Esophagus (tissue), 2 donors: Measurements from ENCODE around the gene DDX51. TPM values are rescaled to one million over a fixed set of nuclear protein-coding genes. Genes with fewer than 3 reads are reported as not detected.
A peak's percentile ranks its signal among the peaks of the same experiment; 100 is the strongest.

Experiments
- H3K27ac ChIP-seq, 2 donors: one replicate each; pipeline ENCODE4 v1.5.1; 2013; ENCODE audit warnings: low read depth in 2 of 2, mild to moderate bottlenecking in 2 of 2, inconsistent platforms in 1 of 2, low read length in 1 of 2, moderate library complexity in 1 of 2
- H3K27me3 ChIP-seq, 2 donors: one replicate each; pipeline ENCODE4 v1.6.1; 2013; ENCODE audit warnings: low read length in 2 of 2, control low read depth in 1 of 2, mild to moderate bottlenecking in 1 of 2; ENCODE audit not compliant: insufficient read depth in 2 of 2, control insufficient read depth in 1 of 2
- H3K36me3 ChIP-seq, 2 donors: one replicate each; pipeline ENCODE4 v1.6.1; 2013; ENCODE audit warnings: low read length in 1 of 2; ENCODE audit not compliant: control insufficient read depth in 2 of 2, insufficient read depth in 2 of 2
- H3K4me1 ChIP-seq, 2 donors: one replicate each; pipeline ENCODE4 v1.6.1; 2013; ENCODE audit warnings: low read length in 1 of 2; ENCODE audit not compliant: control insufficient read depth in 2 of 2, insufficient read depth in 2 of 2
- H3K4me3 ChIP-seq, 2 donors: one replicate each; pipeline ENCODE4 v1.5.1; 2013; ENCODE audit warnings: low read length in 2 of 2, mild to moderate bottlenecking in 2 of 2, low read depth in 1 of 2, moderate library complexity in 1 of 2
- H3K9me3 ChIP-seq, 2 donors: one replicate each; pipeline ENCODE4 v1.6.1; 2013; ENCODE audit warnings: mild to moderate bottlenecking in 2 of 2, low read depth in 1 of 2, low read length in 1 of 2, moderate library complexity in 1 of 2; ENCODE audit not compliant: control insufficient read depth in 2 of 2, insufficient read depth in 1 of 2
- WGBS, 2 donors: extraction: QIAGEN DNeasy Blood & Tissue Kit; methylation state at CpG; one replicate each; pipeline ENCODE4 v1.1.7; 2013; 5-methylcytosine and 5-hydroxymethylcytosine counted together
- polyA plus RNA-seq, 2 donors: library from polyadenylated mRNA; stranded (reverse); fragments of 200-250 nt; gene quantifications; one replicate each; pipeline ENCODE4 v1.2.3, GENCODE V29; 2013
- donor health status: healthy with polysubstance abuse.
- donor health status: Bipolar disorder and iron deficiency.

The DDX51 gene
- polyA plus RNA-seq, 2 donors: 12.3 to 20.4 TPM

DNA sequence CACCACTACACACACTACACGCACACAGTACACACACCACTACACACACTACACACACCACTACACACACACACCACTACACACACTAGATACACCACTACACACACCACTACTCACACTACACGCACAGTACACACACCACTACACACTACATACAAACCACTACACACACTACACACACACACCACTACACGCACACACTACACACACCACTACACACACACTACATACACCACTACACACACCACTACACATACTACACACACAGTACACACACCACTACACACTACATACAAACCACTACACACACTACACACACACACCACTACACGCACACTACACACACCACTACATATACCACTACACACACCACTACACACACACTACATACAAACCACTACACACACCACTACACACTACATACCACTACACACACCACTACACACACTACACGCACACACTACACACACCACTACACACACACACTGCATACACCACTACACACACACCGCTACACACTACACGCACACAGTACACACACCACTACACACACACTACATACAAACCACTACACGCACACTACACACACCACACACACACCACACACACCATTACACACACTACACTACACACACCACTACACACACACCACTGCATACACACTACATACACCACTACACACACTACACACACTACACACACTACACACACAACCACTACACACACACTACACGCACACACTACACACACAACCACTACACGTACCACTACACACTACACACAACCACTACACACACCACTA lies 11.9 kb upstream of the DDX51 start:
- Histone ChIP-seq H3K27ac (no peak overlapping the region), H3K4me3 (no peak overlapping the region), H3K4me1 (peaks cover 0 to 9% of the 10 kb centered on the region in 2 donors), H3K27me3 (no peaks in the 10 kb centered on the region), H3K36me3 (peaks cover 4 to 34% of the 10 kb centered on the region in 2 donors), H3K9me3 (peaks cover 0 to 15% of the 10 kb centered on the region in 2 donors)
- WGBS, 2 donors: 98% methylated on average over 10 of the region's 10 CpGs

DNA sequence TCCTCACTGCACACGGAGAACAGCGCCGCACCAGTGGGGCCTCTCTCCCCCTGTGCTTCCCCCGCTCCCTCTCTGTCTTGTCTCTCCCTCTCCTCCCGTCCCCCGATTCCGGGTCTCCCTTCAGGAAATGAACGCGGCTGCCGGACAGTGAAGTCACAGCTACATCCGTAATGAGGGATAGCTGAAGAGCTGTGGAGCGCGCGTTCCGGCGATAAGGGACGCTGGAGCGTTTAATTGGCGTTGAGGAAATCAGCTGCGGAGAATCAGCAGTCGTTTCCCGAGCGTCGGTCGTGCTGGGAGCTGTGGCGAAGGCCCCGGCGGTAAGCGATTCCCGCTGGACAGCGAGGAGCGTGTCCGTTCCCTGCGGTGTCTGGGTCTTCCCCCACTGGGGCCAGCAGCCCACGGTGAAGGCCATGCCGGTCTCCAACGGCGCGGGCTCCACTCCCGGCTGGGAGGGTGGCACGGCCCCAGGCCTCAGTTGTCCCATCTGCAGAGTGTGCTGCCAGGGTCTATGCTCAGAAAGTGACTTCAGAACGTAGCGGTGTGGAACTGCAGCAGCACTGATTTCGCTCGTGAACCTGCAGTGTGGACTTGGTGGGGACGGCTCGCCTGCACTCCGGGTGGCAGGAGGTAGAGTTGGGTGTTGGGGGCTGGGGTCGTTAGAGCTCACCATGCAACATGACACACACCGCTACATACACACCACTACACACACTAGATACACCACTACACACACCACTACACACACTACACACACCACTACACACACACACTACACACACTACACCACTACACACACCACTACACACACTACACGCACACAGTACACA lies 11.0 kb upstream of the DDX51 start:
- peaks cover 0 to 9% of the 10 kb centered on the region in 2 donors for H3K4me1 ChIP-seq
- 84 to 85% methylated on average over 46 to 51 of the region's 51 CpGs for WGBS, 2 donors
- no peak overlapping the region for H3K4me3 ChIP-seq
- peaks cover 8 to 37% of the 10 kb centered on the region in 2 donors for H3K36me3 ChIP-seq
- no peaks in the 10 kb centered on the region for H3K27me3 ChIP-seq
- H3K27ac ChIP-seq: no peak overlapping the region
- peaks cover 0 to 15% of the 10 kb centered on the region in 2 donors for H3K9me3 ChIP-seq

DNA sequence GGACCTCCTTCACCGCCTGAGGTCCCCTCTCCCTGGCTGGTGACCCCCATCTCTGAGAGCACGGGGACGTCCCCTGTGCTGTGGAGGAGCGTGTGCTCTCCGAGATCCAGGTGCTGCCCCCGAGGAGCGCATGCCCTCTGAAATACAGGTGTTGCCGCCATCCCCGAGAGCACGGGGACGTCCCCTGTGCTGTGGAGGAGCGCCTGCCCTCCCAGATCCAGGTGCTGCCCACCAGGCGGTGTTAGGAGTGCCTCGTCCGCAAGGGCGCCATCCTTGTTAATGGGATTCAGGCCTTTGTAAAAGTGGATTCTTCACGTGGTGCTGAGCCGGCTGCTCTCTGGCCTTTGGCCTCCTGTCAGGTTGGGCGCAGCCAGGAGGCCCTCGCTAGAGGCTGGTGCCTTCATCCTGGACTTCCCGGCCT lies 10.2 kb upstream of the DDX51 start:
- Histone ChIP-seq H3K36me3 (peaks cover 8 to 37% of the 10 kb centered on the region in 2 donors), H3K27ac (no peak overlapping the region), H3K9me3 (peaks cover 0 to 15% of the 10 kb centered on the region in 2 donors), H3K4me3 (no peak overlapping the region), H3K4me1 (peaks cover 0 to 9% of the 10 kb centered on the region in 2 donors), H3K27me3 (no peaks in the 10 kb centered on the region)
- WGBS, 2 donors: 62 to 63% methylated on average over 21 of the region's 21 CpGs

DNA sequence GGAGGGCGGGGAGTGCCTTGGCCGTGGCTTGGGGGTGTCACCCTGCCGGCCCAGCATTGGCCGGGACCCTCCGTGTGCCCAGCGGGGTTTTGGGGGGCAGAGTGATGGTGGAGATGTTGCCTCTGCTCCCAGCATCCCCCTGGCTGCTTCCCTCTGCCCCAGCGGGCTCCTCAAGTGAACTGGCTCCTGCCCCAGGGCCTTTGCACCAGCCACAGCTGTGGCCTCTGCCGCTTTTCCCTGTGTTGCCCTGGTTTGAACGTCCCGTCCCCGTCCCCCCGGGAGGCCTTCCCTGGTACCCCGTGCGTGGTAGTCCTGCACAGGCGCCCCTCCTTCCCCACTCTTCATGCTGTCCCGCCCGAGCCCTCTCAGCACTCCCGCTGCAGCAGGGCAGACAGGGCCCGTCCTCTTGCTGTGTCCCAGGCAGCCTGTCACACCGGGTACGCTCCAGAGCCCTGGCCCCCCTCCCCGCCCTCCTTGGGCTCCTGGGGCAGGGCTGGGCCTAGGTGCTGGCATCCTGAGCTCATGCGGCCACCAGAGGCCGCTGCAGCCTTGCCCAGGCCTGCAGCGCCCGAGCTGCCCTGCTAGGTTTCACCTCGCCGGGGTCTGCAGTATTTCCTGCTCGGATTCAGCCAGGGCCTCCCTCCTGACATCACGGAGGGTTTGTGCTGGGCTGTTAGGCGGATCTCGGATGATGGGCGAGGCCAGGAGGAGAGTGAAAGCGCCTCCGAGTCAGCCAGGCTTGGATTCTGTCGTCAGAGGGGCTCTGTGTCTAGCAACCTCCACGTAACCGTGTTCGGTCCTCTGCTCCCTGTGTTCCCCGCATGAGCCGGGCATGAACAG lies 9.6 kb upstream of the DDX51 start:
- 32% methylated on average over 38 to 41 of the region's 41 CpGs for WGBS, 2 donors
- Histone ChIP-seq H3K4me3 (peak overlapping the region in 1 of 2 donors; percentile 17), H3K27ac (no peak overlapping the region), H3K27me3 (no peaks in the 10 kb centered on the region), H3K9me3 (peaks cover 0 to 15% of the 10 kb centered on the region in 2 donors), H3K4me1 (peaks cover 0 to 9% of the 10 kb centered on the region in 2 donors), H3K36me3 (peaks cover 8 to 37% of the 10 kb centered on the region in 2 donors)

DNA sequence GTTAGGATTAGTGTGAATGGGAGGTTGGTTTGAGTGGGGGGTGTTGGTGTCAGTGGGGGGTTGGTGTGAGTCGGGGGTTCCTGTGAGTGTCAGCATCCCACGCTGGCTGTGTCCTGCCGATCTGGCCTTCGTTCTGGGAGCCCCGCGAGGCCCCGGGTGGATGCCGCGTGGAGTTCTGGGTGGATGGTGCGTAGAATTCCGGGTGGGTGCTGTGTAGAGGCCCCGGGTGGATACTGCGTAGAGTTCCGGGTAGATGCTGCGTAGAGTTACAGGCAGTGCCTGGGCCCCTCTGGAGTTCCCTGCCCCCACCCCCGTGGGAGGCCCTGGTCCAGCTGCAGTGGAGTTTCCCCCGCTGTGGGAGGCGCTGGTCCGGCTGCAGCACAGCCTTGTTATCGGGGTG lies 8.8 kb upstream of the DDX51 start:
- 90 to 92% methylated on average over 19 to 20 of the region's 20 CpGs for WGBS, 2 donors

DNA sequence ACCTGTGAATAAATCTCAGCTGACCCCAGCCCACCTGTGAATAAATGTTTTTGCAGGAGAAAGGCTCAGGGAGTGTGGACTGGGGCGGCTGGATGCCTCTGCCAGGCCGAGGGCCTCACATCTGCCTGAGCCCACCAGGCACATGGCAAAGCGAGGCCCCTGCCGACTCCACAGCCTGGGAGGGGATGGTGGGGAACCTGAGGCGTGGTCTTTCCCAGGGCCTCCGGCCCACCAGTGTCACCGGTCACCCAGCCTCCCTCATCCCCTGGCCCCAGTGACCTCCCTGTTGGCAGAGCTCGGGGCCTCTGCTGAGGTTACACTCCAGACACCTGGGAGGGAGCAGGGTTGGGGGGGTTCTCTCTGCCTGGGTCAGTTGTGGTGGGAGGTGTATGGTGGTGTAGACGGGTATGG lies 8.3 kb upstream of the DDX51 start:
- H3K4me1 ChIP-seq: peaks cover 0 to 9% of the 10 kb centered on the region in 2 donors
- H3K27ac ChIP-seq: no peak overlapping the region
- peaks cover 0 to 11% of the 10 kb centered on the region in 2 donors for H3K9me3 ChIP-seq
- H3K27me3 ChIP-seq: no peaks in the 10 kb centered on the region
- H3K4me3 ChIP-seq: no peak overlapping the region
- H3K36me3 ChIP-seq: peaks cover 8 to 37% of the 10 kb centered on the region in 2 donors
- WGBS, 2 donors: 90 to 95% methylated on average over 9 of the region's 9 CpGs

More for the DNA sequence above, 8.8 kb upstream of the DDX51 start:
- no peak overlapping the region for H3K4me3 ChIP-seq
- no peak overlapping the region for H3K27ac ChIP-seq
- no peaks in the 10 kb centered on the region for H3K27me3 ChIP-seq
- H3K9me3 ChIP-seq: peaks cover 0 to 15% of the 10 kb centered on the region in 2 donors
- H3K36me3 ChIP-seq: peaks cover 8 to 38% of the 10 kb centered on the region in 2 donors
- H3K4me1 ChIP-seq: peaks cover 0 to 9% of the 10 kb centered on the region in 2 donors

DNA sequence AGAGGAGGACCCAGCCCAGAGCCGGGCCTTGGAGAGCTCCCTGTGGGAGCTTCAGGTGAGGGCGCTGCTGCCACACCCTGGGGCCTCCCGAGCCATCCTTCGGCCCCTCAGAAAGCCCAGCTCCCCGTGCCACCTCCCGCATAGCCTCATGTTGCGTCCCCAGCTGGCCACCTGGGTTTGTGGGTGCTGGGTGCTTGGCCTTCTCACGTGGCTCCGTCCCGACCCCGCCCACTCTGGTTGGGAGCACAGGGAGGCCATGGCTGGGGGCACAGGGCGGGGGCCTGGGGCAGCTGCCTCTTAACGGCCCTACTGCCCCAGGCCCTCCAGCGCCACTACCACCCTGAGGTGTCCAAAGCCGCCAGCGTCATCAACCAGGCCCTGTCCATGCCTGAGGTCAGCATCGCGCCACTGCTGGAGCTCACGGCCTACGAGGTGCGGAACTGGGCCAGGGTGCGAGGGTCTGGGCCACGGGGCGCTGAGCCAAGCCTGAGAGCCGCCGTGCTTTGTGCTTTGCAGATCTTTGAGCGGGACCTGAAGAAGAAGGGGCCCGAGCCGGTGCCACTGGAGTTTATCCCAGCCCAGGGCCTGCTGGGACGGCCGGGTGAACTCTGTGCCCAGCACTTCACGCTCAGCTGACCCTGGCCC lies 7.8 kb upstream of the DDX51 start:
- 88 to 90% methylated on average over 32 of the region's 32 CpGs for WGBS, 2 donors
- H3K9me3 ChIP-seq: peaks cover 0 to 8% of the 10 kb centered on the region in 2 donors
- peaks cover 0 to 9% of the 10 kb centered on the region in 2 donors for H3K4me1 ChIP-seq
- peaks cover 8 to 32% of the 10 kb centered on the region in 2 donors for H3K36me3 ChIP-seq
- no peak overlapping the region for H3K4me3 ChIP-seq
- H3K27ac ChIP-seq: no peak overlapping the region
- no peaks in the 10 kb centered on the region for H3K27me3 ChIP-seq

DNA sequence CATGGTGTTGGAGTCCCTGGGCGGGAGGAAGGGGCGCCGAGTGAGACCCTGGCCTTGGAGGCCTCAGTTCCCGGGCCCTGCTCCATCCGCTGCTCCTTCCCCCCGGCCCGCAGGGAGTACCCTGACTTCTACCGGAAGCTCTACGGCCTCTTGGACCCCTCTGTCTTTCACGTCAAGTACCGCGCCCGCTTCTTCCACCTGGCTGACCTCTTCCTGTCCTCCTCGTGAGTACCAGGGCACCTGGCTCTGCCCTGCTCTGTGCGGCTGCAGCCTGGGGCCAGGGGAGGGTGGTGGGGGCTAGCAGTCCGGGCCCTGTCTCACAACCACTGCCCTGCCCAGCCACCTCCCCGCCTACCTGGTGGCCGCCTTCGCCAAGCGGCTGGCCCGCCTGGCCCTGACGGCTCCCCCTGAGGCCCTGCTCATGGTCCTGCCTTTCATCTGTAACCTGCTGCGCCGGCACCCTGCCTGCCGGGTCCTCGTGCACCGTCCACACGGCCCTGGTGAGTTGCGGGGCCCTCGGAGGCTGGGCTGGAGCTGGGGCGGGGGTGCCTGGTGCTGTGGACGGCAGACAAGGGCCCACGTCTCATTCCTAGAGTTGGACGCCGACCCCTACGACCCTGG lies 7.1 kb upstream of the DDX51 start:
- 92% methylated on average over 36 of the region's 36 CpGs for WGBS, 2 donors
- H3K27ac ChIP-seq: no peak overlapping the region
- no peaks in the 10 kb centered on the region for H3K27me3 ChIP-seq
- H3K4me3 ChIP-seq: no peak overlapping the region
- peaks cover 0 to 4% of the 10 kb centered on the region in 2 donors for H3K9me3 ChIP-seq
- H3K36me3 ChIP-seq: peaks cover 8 to 26% of the 10 kb centered on the region in 2 donors
- peaks cover 0 to 9% of the 10 kb centered on the region in 2 donors for H3K4me1 ChIP-seq
